Stimulated activated CD8-positive, alpha-beta memory T cell treated with anti-CD3 and anti-CD28 coated beads, Interleukin-2, amount 100 ng/mL, for 48 hours (primary cell): ENCODE measurements around the gene EFNA5.

ENCODE experiments used
- DNase-seq, 2 donors: peaks; one replicate each; pipeline ENCODE4 v3.0.0-alpha.2; 2020; ENCODE audit warnings: low read depth in 2 of 2

Gene EFNA5

GRCh38 chr5:107487056-107487542 is 183.6 kb downstream of the EFNA5 start:
- DNase-seq, result no peak

GRCh38 chr5:107486489-107486888 is 184.2 kb downstream of the EFNA5 start:
- peak; percentile 14 to 29 for DNase-seq

- DNase-seq, result no peak
Observed at GRCh38 chr5:107485184-107485583, 185.6 kb downstream of the EFNA5 start.

DNA sequence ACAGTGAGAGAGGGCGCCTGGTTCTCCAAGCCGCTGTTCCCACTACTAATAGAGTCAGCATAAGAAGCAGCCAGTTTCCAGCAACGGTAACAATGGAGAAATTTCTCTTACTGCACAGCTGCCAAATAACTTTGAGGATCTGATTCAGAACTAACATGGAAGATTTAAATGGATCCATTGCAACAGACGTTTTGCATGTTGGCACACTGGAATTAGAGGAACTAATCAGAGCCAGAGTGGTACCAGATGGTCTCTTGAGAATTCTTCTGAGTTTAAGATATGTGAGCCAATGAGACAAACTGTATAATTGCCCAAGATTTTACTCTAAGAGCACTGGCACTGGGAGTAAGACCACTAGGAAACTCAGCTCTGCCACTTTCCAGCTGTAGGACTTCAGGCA is 186.5 kb downstream of the EFNA5 start:
- no peak for DNase-seq

- no peak for DNase-seq
Observed at GRCh38 chr5:107483231-107484024, 187.3 kb downstream of the EFNA5 start.

GRCh38 chr5:107478068-107478641 is 192.6 kb downstream of the EFNA5 start:
- DNase-seq, result no peak

- DNase-seq, result no peak
Observed at GRCh38 chr5:107477492-107477891, 193.2 kb downstream of the EFNA5 start.

GRCh38 chr5:107476783-107477182 is 194.0 kb downstream of the EFNA5 start:
- no peak for DNase-seq

- no peak for DNase-seq
Observed at GRCh38 chr5:107474716-107475489, 195.8 kb downstream of the EFNA5 start.

DNA sequence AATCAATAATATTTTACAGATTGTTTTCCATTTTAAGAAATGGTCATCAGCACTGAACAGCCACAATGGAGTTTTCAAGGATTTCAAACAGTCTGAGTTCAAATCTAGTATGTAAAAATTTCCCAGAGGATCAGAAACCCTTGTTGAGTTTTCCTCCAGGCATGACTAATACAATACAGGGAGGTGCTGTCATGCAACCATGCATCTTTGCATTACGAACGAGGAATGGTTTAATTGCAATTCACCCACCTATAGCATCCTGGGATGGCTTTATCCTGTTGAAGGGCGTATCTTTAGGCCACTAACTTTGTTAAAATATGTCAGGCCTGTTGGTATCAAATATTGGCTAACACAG is 196.4 kb downstream of the EFNA5 start:
- no peak for DNase-seq

DNA sequence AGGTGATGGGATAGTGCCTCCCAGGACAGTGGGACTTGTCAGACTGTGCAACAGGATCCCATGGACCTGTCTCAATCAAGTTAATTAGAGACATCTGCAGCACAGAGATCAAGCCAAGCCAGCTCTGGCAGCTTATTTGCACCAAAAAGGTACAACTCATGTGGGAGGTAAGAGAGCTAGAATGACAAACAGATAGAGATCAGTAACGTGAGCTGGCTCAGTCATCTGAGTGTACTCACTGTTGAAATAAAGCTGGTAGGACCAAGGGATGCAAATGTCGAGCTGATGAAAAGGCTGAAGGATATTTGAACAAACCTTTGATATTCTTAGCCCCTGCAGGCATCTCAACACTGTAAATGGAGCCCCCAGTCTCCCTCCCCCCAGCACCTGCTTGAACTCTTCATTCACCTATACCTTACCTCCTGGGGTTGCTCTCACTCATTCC is 198.1 kb downstream of the EFNA5 start:
- DNase-seq, result no peak

- DNase-seq, result no peak
Observed at GRCh38 chr5:107470295-107470582, 200.5 kb downstream of the EFNA5 start.

DNA sequence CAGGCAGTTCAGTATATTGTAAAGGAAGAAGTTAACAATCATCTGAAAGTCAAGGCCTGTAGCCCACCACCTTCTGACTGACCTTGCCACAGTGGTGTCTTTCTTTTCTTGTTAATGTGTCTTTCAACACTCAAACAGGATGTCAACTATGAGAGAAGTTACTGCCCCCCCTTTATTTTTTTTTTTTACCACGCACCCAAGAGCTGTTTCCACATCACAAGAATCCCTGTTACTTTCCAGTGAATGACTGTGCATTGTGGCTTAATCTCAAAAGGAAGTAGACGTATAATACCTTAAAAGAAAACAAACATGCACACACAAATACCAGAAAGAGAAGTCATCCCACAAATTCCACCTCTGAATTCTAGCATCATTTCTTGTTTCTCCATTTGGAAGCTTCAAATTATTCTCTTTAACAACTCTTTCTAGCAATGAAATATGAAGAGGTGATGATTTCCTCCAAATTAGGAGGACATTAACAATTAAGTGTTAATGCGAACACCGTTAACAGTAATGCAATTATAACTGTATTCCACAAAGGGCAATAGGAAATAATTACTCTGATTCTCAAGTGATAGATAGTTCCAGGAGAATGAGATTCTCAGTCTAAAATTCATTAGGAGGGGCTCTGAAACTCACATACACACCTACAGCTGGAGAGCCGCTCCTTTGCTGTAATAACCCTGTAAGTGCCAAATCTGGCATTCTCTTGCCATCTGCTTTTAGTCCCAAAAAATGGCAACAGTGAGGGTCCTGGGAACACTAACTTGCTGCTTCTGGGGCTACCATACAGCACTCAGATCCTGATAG is 201.0 kb downstream of the EFNA5 start:
- DNase-seq, result no peak

GRCh38 chr5:107469064-107469463 is 201.7 kb downstream of the EFNA5 start:
- no peak for DNase-seq

GRCh38 chr5:107468276-107468675 is 202.5 kb downstream of the EFNA5 start:
- no peak for DNase-seq

GRCh38 chr5:107467137-107467932 is 203.4 kb downstream of the EFNA5 start:
- DNase-seq, result no peak

- DNase-seq, result no peak
Observed at GRCh38 chr5:107466233-107466769, 204.4 kb downstream of the EFNA5 start.

GRCh38 chr5:107464876-107465275 is 205.9 kb downstream of the EFNA5 start:
- no peak for DNase-seq

DNA sequence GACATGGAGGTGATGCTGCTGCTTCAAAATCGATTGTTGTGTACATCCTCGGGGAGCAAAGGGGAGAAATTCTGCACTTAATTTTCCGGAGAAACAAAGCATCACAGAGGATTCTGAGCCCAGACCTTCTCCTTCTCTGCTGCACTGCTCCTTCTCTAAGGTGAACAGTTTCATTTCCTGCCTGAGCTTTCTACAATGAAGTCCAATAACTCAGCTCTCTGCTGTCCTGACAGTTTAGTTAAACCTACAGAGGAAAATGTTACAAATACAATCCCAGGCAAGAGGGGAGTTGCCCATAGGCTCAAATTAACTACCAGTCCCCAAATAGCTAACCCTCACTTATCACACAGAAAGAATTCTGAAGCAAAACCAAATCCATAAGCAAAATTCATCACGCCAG is 206.3 kb downstream of the EFNA5 start:
- no peak for DNase-seq

- no peak for DNase-seq
Observed at GRCh38 chr5:107463731-107464130, 207.0 kb downstream of the EFNA5 start.

GRCh38 chr5:107461770-107462169 is 209.0 kb downstream of the EFNA5 start:
- DNase-seq, result no peak
